Thyroid gland (tissue), 4 donors: ENCODE results near the gene MACROH2A1.

Experiments
- CTCF ChIP-seq, 6 experiments: fragments of 200-600 bp in 3 of 6; fragments of 450-650 bp in 3 of 6; sonication (generic) in 3 of 6; IDR thresholded peaks; one replicate each; pipeline ENCODE4 v1.5.1; 2016 to 2019; ENCODE audit warnings: antibody characterized with exemption in 6 of 6, mild to moderate bottlenecking in 2 of 6, inconsistent platforms in 1 of 6, moderate library complexity in 1 of 6
- POLR2A ChIP-seq, 2 donors: fragments of 450-650 bp; IDR thresholded peaks; one replicate each; pipeline ENCODE4 v1.6.1; 2017; ENCODE audit warnings: antibody characterized with exemption in 2 of 2, mild to moderate bottlenecking in 2 of 2, moderate library complexity in 1 of 2

- TF ChIP-seq CTCF (IDR thresholded peaks at IDR 0.05) = no peak
- TF ChIP-seq POLR2A (IDR thresholded peaks at IDR 0.05) = no peak
Measured at GRCh38 chr5:135441350-135441831, 42.4 kb upstream of the MACROH2A1 start.
